GM15510 (cell line): Measurements from ENCODE around the gene PROSER1.

Experiments used
- POLR2A ChIP-seq: IDR thresholded peaks from 3 replicates; pipeline ENCODE4 v1.6.1; 2011; ENCODE audit warnings: borderline replicate concordance; ENCODE audit not compliant: insufficient read length; ENCODE audit errors: extremely low read depth

PROSER1 gene

DNA sequence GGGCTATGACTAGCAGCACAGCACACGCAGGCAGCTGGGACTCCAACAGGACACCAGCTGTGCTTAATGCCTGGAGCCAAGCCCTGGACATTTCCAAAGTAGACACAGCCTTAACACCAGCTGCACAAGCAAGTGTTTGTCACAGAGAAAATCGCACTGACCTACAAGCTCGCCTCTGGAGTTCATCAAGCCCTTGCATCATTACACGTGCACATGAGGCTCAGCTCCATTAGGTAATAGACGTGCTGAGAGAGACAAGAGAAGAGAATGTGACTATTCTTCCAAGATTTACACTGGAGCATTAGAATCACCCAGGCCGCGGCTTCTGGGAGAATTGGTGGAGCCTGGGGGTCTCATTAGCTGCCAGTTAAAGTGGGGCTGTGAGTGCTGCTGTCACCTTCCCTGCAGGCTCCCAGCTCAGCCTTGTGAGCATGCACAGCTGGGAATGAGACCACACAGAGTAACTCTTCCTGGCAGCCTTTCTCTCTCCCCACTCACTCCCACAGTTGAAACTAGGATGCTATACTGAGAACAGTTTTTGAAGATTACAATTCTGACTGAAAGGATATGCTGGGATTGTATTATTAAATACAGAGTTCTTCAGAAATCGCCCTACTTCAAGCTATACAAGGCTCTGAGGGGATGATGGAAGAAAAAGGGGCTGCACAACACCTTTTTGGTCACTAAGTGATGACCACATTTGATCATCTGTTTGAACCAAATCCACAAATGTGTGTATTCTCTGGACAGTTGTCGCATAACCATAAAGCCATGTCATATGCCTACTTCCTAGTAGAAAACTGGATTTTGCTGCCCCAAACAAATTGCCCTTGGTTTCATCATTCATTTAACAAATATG lies 57.8 kb downstream of the PROSER1 start:
- no peak for TF ChIP-seq POLR2A

DNA sequence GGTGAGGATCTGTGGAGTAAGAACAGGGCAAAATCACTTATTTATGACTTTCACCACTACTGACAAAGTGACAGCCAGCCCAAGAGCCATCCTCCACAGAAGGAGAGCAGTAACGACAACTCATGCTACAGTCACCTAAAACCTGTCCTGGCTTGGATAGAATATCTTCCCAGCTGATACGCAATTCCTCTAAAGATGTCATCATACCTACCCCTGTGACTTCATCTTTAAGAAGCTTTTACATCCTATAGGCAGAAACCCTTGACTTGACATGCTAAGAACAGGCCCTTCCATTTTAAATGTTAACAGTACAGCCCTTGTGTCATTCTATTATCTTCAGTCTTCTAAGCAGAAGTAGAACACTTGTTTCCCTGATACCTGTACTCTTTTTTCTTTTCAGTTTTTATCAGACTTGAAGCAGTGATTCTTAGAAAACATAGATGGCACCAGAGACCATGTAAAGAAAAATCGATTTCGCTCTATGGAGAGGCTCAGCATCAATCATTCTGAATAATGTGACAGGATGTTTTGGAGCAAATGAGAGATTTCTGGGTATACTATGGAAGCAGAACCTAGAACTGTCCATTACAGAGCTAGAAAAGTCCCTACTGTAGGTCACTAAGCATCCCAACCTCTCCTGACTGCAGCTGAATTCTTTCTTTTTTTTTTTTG lies 67.4 kb downstream of the PROSER1 start:
- no peak for TF ChIP-seq POLR2A

DNA sequence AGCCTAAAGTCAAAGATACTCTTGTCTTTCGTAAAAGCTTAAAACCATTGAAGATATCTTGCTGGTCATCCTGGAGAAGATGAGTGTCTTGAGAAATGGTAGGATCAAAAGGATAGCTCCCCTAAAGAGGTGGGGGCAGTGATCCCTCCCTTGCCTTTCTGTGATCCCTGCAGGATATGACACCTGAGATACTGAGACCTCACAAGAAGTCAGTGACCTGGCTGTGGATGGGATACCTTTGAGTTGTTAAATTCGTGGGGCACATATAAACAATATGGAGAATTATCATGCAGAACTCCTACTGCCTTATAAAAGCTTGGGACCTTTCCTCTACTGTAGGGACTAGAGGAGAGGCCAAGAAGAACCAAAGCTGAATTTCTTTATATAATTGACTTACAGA lies 68.7 kb downstream of the PROSER1 start:
- TF ChIP-seq POLR2A: no peak

DNA sequence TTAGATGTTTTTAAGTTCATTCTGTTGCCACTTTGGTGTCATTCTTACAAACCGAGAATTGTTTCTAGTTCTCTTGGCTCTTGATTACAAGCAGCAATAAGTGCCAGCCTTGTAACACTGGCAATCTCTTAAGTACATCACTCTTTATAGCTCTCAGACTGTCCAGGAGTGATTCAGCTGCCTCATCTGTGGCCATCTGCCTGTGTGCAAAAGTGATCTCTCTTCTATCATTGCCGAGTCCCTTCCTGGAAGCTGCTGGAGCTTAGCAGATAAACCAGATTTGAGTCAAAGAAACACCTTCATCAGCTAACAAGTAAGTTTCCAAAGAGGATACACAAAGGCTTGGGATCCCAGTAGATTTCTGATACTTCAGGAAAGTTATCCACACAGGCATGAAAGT lies 70.4 kb downstream of the PROSER1 start:
- TF ChIP-seq POLR2A: no peak

DNA sequence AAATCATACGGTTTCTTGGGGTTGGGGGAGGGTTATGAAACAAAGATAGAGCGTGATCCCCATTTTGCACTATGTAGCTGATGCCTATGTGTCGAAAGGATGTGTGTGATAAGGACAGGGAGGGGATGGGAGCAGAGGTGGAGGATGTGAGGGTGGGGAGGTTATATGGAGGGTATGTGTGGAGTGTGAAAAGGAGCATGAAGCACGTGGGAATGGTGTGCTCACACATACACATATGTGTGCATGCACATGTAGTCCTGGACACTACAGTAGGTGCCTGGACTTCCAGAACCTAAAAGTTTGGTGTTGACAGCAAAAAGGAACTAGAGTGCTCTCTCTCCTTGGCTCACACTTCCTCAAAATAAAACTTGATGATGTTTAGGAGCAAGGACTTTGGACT lies 72.6 kb downstream of the PROSER1 start:
- TF ChIP-seq POLR2A: no peak

DNA sequence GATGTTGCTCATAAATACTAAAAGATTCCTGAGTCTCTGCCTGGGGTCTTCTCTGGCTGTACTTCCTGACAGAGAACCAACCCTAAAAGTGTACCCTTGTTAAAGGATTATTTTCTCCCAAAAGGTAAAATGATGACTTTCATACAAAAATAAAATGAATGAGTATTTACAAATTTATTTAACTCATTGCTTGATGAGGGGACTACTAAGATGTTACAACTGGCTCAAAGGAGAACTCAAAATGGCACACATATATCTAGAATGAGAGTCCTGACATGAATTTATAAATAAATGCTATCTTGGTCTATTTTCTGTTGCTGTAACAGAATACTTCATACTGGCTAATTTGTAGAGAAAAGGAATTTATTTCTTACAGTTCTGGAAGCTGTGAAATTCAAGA lies 77.7 kb downstream of the PROSER1 start:
- no peak for TF ChIP-seq POLR2A
